Psoas muscle (tissue), 8 donors: ENCODE data around the gene CD34. TPM values are rescaled to one million over a fixed set of nuclear protein-coding genes. Genes with fewer than 3 reads are reported as not detected.
"Not testable (repeated sequence)": the region's sequence is repeated elsewhere in the genome, so short reads cannot be mapped to it uniquely, and the experiment has no call there.

Source experiments
- ATAC-seq, 4 donors: fragments of 200-7000 bp; cut with Tn5 transposase; one replicate each; pipeline ENCODE4 v1.9.1; 2020; ENCODE audit warnings: moderate library complexity in 3 of 4, mild to moderate bottlenecking in 2 of 4
- DNase-seq, 2 donors: peaks; one replicate each; pipeline ENCODE4 v3.0.0-alpha.2; 2020
- H3K27ac ChIP-seq: fragments of 200-600 bp; one replicate; pipeline ENCODE4 v1.8.0; 2022
- H3K27me3 ChIP-seq, 3 donors: fragments of 200-600 bp in 1 of 3; one replicate each; pipeline versions ENCODE4 v1.6.1 to v1.8.0; 2013 to 2022; ENCODE audit warnings: low read length in 2 of 3, mild to moderate bottlenecking in 2 of 3, moderate library complexity in 1 of 3; ENCODE audit not compliant: insufficient read depth in 3 of 3
- H3K36me3 ChIP-seq, 2 donors: fragments of 200-600 bp in 1 of 2; one replicate each; pipeline versions ENCODE4 v1.6.1 to v1.8.0; 2013 to 2022; ENCODE audit warnings: low read depth in 1 of 2, mild to moderate bottlenecking in 1 of 2, moderate library complexity in 1 of 2; ENCODE audit not compliant: insufficient read depth in 1 of 2
- H3K4me1 ChIP-seq: fragments of 200-600 bp; one replicate; pipeline ENCODE4 v1.8.0; 2022
- H3K4me3 ChIP-seq: fragments of 200-600 bp; one replicate; pipeline ENCODE4 v1.8.0; 2022; ENCODE audit warnings: mild to moderate bottlenecking
- H3K9me3 ChIP-seq: fragments of 200-600 bp; one replicate; pipeline ENCODE4 v1.8.0; 2022
- CTCF ChIP-seq: fragments of 200-600 bp; IDR thresholded peaks from one replicate; pipeline ENCODE4 v1.8.0; 2022; ENCODE audit warnings: antibody characterized with exemption
- WGBS, 3 donors: extraction: QIAGEN DNeasy Blood & Tissue Kit; methylation state at CpG; one replicate each; pipeline versions ENCODE4 v1.1.6 to v1.1.7; 2013; 5-methylcytosine and 5-hydroxymethylcytosine counted together
- intact Hi-C, 2 donors: fragments of 100-400 bp; cut with DNase I; formaldehyde crosslinking; loops; one replicate each; pipeline versions ENCODE4 v1.11.0 to v1.14.2; 2022
- polyA plus RNA-seq, 3 donors: library from polyadenylated mRNA; stranded (reverse); fragments of 200-250 nt; gene quantifications; one replicate each; pipeline ENCODE4 v1.2.3, GENCODE V29; 2013
- total RNA-seq, 4 donors: library from RNA; stranded (reverse); fragmentation: NEBNext Ultra II Directional in 2 of 4; extraction: Animal tissue kit (Norgen Biotek cat#: 25700) in 2 of 4; gene quantifications; one replicate each; pipeline versions ENCODE4 v1.2.1 to v1.2.4, GENCODE V29; 2021 to 2023
- donor health status: healthy with polysubstance abuse.
- donor health status: DM: no; HTN: no; CAD: no; lungs with moderate emphysema.
- donor health status: Bipolar disorder and iron deficiency.
- donor health status: healthy.
- donor health status: DM: yes; HTN: yes; CAD: no.
- donor health status: DM: no; HTN: no; CAD: no.
- donor health status: DM: no; HTN: no; CAD: no.
- donor health status: DM: yes; HTN: yes; CAD: no.

The CD34 gene
- total and polyA plus RNA-seq, 7 donors = 14.4 to 61.1 (median 21.1) TPM

DNA sequence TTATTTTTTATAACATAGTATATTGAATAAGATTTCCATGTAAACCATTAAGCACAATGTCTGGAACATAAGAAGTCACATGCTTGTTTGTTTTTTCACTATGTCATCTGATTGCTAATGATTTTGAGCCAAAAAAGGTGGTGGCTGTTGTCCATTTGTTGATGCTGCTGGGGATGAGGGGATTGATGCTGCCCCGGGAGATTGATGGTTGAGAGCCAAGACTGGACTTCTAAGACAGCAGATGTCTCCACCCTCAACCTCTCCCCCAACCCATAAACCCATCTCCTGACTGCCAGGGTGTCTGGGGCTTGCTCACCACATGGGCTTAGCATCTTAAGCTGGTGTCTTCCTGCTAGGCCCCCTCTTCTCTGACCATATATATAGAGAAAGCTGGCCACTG, 35.8 kb upstream of the CD34 start:
- ATAC-seq = no peak
- H3K9me3 ChIP-seq = no peaks in the 10 kb centered on the region
- H3K27me3 ChIP-seq = no peaks in the 10 kb centered on the region
- peaks cover 4% of the 10 kb centered on the region for H3K4me1 ChIP-seq
- no peaks in the 10 kb centered on the region for H3K36me3 ChIP-seq
- DNase-seq = no peak
- no peak overlapping the region for H3K27ac ChIP-seq
- no peak overlapping the region for H3K4me3 ChIP-seq
- TF ChIP-seq CTCF = no peak
- WGBS, 3 donors = 15 to 29% (median 24%) methylated on average over 1 of the region's 1 CpG
- intact Hi-C loops = no loop called here

GRCh38 chr1:207944571-207944970, 33.6 kb upstream of the CD34 start:
- no peak overlapping the region for H3K27ac ChIP-seq
- DNase-seq (no peak), ATAC-seq (no peak)
- H3K9me3 ChIP-seq = no peaks in the 10 kb centered on the region
- intact Hi-C loops = no loop called here
- no peak for TF ChIP-seq CTCF
- no peaks in the 10 kb centered on the region for H3K27me3 ChIP-seq
- 64 to 78% (median 73%) methylated on average over 3 of the region's 3 CpGs for WGBS, 3 donors
- no peak overlapping the region for H3K4me3 ChIP-seq
- no peaks in the 10 kb centered on the region for H3K36me3 ChIP-seq
- peaks cover 4% of the 10 kb centered on the region for H3K4me1 ChIP-seq

GRCh38 chr1:207942337-207942741, 31.4 kb upstream of the CD34 start:
- H3K4me1 ChIP-seq, H3K27me3 ChIP-seq, DNase-seq, H3K36me3 ChIP-seq, intact Hi-C loops, H3K9me3 ChIP-seq: not testable (repeated sequence)
- ATAC-seq = peak in 3 of 4 donors; percentile 37 to 79 (median 43)
- WGBS, 3 donors = 52 to 72% (median 67%) methylated on average over 14 of the region's 14 CpGs
- Histone ChIP-seq H3K4me3 (peak overlapping the region; percentile 39), H3K27ac (peak overlapping the region; percentile 78)

- intact Hi-C loops = no loop called here
- ATAC-seq (peak; percentile 74 to 92 (median 78)), DNase-seq (peak; percentile 85 to 90)
- WGBS, 3 donors = 12 to 16% (median 14%) methylated on average over 7 of the region's 7 CpGs
- Histone ChIP-seq H3K27ac (peak overlapping the region; percentile 78), H3K9me3 (no peaks in the 10 kb centered on the region), H3K27me3 (no peaks in the 10 kb centered on the region), H3K4me3 (peak overlapping the region; percentile 39), H3K4me1 (peaks cover 4% of the 10 kb centered on the region), H3K36me3 (no peaks in the 10 kb centered on the region)
- no peak for TF ChIP-seq CTCF
These were observed 30.7 kb upstream of the CD34 start for GRCh38 chr1:207941665-207942064.

DNA sequence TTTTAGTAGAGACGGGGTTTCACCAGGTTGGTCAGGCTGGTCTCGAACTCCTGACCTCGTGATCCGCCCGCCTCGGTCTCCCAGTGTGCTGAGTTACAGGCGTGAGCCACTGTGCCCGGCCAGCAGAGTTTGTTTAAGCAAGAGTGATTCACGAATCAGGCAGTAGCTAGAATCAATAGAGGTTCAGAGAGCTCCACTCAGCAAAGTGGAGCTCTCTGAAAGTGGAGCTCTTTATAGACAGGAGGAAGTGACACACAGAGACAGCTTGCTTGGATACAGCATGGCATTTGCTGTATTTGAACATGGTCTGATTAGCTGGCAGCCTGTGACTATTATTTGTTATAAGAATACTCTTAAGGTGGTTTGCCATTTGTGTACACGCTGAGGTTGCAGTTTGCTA, 27.1 kb upstream of the CD34 start:
- H3K27me3 ChIP-seq = no peaks in the 10 kb centered on the region
- ATAC-seq = no peak
- H3K27ac ChIP-seq = no peak overlapping the region
- intact Hi-C loops = no loop called here
- no peak for DNase-seq
- H3K4me3 ChIP-seq = no peak overlapping the region
- no peak for TF ChIP-seq CTCF
- H3K36me3 ChIP-seq = no peaks in the 10 kb centered on the region
- WGBS, 3 donors = 89 to 90% (median 90%) methylated on average over 10 of the region's 10 CpGs
- no peaks in the 10 kb centered on the region for H3K9me3 ChIP-seq
- H3K4me1 ChIP-seq = peaks cover 4% of the 10 kb centered on the region
